GM21367 (cell line): ENCODE data around the gene BPIFB6.
"Not testable (repeated sequence)": the region's sequence is repeated elsewhere in the genome, so short reads cannot be mapped to it uniquely, and the experiment has no call there.

ENCODE experiments used
- ATAC-seq: cut with Tn5 transposase; IDR thresholded peaks from one replicate; pipeline ENCODE4 v1.9.1; 2021; ENCODE audit not compliant: unreplicated experiment

Gene BPIFB6

DNA sequence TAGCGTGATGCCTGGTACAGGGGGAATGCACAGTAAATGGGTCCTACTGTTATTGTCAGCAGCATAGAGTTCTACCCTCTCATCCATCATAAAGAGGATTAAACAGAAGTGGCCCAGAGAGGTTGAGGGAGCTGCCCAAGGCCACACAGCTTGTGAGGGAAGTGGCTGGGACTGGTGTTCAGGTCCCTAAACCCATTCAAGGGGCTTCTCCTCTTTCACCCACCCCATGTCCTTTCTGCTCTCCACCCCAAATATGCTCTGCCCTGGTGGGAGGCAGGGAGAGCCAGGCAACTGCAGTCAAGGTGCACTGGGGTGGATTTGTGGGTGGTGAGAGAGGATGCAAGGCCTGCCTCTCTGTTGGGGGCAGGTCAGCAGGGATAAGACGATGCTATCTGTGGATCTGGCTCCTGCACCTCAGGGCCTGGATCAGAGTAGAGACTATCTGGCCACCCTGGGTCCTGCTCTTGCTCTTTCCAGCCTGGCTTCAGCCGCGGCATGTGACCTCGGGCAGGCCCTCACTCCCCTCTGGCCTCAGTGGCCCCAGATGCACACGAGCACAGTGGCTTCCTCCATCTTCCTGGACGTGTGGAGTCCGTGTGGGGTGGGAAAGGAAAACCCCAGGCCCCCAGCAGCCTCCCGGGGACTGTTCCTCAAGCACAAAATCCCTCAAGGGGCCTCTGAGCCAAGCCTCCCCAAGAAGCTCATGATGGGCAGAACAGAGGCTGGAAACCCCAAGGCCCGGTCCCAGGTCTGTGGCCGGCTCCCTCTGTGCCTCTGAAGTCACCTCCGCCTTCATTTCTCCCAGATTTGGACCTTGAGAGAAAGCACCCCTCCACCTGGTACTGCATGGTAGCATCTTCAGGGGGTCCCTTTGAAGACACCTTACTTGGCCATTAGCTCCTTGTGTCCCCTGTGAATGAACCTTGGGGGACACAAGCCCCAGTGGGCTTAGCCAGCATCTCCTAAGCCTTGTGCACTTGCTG lies 3.4 kb upstream of the BPIFB6 start:
- no peak for ATAC-seq

DNA sequence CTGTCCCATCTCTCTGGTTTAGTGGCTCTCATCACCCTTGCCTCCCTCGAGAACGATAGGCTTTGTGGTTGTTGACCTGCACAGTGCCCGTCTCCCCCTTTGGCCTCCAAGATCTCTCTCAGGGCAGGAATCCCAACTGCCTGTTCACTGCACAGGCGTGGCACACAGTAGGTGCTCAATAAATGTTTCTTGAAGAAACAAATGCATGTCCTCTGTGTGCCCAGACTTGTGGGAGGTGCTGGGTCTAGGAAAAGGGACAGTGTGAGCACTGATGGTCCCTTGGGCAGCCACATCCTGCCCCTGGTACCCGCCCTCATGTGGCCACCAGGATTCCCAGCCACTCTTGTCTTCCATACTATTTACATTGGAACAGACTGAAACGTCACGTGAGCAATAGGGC lies 2.6 kb upstream of the BPIFB6 start:
- no peak for ATAC-seq

DNA sequence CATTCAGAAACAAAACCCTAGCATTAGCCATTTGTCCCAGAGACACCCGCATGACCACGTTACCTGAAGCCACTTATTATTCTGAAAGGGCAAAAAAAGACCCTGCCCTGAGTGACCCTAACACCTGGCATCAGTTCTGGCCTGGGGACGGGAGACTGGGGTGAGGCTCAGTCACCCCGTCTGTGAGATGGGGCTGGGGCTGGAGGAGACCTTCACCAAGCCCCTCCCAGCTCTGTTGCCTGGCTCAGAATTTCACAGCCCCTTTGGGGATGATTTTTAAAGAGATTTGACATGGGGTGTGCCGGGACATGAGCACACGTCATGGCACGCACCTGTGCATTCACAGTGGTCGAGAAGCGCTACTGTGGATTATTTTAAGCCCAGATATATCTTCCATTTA lies 1.4 kb upstream of the BPIFB6 start:
- ATAC-seq, result no peak

DNA sequence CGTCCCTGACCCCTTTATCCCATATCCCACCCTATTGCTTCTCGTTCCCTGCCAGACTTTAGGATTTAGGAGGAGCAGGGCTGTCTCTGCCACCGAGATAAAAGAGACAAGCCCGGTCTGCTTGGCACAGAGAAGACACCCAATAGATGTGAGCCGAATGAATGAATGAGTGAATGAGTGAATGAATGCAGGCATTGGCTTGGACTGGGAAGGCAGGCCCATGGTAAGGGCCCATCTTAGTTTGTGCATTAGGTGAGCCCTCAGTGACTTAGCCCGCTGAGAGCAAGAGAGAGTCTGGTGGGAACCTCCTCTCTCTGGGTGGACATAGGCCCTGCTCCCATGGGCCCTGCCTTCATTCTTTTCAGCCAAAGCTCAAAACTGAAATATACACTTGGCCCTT lies 879 bp upstream of the BPIFB6 start:
- no peak for ATAC-seq

DNA sequence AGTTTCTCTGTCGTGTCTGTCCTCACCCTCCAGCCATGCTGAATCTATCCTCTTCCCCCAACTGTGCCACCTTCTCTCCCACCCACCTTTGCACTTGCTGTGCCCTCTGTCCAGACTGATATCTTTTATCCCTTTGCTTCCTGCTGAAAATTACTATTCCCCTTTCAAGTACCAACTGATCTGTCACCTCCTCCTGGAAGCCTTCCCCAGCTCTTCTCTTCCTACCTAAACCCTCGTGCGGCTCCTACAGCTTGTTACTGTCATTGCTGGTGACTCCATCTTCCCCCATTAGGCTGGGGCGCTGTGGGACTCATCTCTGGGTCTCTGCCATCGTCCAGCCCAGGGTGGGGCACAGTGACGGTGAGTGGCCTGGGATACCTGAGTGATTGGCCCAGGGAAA lies 1.1 kb downstream of the BPIFB6 start:
- no peak for ATAC-seq

DNA sequence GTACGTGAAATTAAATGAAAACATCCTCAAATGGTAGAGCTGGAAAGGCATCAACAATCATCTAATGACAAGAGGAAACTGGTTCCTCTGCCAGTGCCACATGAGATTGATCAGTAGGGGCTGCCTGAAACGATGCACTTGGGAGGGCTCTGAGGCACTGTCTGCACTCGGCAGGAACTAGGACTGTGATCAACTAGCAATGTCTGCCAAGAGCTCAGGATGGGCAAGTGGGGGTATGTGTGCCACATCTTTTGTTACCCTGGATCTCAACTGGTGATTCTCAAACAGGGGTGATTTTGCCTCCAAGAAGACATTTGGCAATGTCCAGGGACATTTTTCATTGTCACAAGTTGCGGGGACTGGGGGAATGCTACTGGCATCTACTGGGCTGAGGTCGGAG lies 1.9 kb downstream of the BPIFB6 start:
- ATAC-seq, result no peak

DNA sequence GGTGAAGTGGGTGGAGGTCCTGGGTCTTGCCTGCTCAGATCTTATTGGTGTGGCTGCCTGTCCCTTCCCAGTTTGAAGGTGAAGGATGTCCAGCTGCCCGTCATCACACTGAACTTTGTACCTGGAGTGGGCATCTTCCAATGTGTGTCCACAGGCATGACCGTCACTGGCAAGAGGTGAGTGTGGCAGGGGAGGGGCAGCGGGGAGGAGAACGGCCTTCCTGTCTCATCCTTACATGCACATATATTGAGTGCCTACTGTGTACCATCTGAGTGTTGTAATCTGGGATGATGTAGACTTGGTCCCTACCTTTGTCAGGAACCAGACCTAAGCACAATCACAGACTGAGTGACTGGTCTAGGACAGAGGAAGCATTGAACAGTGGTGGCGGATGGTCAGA lies 2.7 kb downstream of the BPIFB6 start:
- no peak for ATAC-seq

DNA sequence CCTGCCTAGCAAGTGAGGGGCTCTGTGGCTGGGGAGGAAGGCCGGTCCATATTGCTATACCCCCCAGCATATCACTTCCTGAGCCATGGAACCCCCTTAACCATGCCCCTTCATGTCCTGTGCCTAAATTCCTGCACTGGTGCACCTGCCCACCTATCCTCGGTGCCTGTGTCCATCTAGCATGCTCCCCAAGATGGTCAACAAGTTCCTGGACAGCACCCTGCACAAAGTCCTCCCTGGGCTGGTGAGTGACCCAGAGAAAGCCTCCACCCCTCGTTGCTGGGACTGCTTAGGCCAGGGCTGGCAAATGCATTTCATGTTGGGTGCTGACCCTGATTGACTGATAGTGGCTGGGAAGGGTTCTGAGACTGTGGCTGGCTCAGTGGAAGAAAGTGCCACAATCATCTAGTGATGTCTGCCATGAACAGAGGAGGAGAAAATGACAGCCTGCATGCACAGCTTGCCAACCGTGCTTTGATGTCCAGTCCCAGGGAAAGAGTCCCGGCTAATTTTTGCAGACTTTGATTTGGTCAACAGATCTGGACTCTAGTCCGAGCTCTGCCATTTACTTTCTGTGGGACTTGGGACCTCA lies 3.5 kb downstream of the BPIFB6 start:
- ATAC-seq, result no peak

DNA sequence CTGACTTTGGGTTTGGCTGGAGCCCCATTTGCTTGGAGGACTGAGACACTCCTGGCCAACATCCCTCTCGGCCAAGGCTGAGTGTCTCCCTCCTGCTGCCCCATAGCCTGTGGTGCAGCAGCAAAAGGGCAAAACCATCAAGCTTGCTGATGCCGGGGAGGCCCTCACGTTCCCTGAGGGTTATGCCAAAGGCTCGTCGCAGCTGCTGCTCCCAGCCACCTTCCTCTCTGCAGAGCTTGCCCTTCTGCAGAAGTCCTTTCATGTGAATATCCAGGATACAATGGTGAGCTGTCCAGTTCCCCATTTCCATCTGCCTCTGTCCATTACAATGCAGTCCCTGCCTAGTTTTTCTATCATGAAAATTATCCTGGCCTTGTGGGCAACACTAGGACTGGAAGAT lies 6.0 kb downstream of the BPIFB6 start:
- no peak for ATAC-seq

DNA sequence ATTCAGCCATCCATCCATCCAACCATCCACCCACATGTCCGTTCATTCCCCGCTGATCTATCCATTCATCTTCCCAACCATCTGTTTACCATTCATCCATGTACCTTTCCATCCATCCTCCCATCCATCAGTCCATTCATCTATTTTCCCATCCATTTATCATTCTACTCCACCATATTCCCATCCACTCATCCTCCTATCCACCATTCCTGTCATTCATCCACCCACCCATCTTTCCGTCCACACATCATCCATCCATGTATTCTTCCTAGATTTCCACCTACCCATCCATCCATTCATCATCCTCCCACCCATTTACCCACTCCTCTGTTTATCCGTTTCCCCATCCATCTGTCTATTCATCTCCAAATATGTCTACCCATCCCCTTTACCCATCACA lies 6.8 kb downstream of the BPIFB6 start:
- no peak for ATAC-seq

DNA sequence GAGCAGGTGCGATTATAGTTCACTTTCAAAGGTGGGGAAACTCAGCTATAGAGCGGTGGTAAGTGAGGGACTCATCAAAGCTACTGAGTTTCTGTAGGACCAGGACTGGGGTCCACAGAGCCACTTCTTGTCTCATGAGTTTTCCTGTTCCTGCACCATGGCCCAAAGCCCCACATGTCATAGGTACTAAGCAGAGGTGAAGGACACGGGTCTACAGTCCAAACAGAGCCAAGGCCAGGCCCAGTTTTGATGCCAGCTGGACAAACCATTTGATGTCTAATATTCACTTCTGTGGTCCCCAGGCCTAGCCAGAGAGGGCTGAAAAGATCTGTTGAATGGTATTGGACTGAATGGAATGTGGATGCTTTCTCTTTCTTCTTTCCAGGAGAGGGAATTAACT lies 11.0 kb downstream of the BPIFB6 start:
- ATAC-seq, result no peak

DNA sequence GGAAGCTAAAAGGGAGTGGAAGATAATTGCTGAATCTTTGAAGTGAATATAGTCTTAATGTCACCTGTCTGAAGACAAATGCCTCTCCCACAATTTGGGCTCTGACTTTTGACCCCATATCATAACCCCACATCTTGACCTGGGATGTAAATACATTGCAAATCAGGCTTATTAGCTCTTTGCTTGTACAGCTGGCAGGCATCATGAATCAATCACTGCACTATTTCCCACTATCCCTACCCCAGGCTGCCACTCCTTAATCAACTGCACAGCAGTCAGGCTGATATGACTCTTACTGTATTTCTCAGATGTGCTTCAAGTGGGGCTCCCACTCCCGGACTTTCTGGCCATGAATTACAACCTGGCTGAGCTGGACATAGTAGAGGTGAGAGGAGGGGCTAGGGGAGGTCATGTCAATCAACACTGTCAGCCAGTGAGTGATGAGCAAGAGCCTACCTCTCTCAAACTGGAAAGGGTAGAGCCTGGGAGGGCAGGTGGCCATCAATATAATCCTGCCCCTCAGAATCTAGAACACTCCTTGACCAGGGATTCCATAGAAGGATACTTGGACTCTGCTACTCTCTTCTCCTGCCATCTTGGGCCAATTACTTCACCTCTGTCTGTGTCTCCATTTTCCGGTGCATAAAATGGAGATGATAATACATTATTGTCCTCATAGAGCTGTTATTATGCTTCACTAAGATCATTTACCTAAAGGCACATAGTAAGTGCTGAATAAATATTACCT lies 11.7 kb downstream of the BPIFB6 start:
- no peak for ATAC-seq

DNA sequence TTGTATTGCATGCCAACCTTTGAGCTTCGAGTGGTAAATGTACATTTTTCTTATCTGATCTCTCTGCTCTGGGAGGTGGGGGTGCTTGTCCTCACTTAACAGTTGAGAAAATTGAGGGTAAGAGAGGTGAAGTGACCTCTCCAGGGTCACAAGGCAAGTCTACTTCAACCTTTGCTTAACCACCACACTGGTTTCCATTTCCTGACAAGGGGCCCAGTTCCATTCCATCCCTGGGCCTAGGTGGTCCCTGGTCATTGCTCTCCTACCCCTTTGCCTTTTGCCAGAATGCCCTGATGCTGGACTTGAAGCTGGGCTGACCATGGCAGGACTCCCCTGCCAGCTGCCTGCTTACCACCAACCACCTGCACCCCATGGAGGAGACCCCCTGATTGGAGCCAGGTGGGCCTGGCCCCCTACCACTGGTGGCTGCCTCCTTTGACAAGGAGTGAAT lies 12.3 kb downstream of the BPIFB6 start:
- no peak for ATAC-seq

DNA sequence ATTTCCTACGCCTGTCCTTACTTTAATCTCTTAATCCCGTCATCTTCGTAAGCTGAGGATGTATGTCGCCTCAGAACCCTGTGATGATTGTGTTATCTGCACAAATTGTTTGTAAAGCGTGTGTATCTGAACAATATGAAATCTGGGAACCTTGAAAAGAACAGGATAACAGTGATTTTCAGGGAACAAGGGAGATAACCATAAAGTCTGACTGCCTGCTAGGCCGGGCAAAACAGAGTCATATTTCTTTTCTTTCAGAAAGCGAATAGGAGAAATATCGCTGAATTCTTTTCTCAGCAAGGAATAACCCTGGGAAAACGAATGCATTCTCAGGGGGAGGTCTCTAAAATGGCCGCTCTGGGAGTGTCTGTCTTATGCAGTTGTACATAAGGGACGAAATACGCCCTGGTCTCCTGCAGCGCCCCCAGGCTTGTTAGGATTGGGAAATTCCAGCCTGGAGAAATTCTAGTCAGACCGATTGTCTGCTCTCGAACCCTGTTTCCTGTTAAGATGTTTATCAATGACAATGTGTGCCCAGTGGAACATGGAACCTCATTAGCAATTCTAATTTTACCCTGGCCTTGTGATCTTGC lies 13.8 kb downstream of the BPIFB6 start:
- not testable (repeated sequence) for ATAC-seq

DNA sequence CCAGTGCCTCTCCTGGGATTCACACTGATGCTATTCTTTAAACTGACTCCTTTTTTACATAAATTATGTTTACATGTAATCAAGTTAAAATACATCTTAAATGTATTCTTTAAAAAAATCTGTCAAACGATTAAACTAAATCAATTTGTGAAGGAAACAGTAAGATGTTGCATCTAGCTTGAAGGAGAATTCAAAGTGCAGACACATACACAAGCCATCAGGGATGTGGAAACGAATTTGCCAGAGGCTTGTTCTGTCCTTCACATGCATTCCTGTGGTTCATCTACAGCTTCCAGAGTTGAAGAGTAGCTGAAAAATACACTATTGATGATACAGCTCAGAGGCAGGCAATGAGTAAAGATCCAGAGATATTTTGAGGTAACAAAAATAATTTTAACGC lies 15.0 kb downstream of the BPIFB6 start:
- ATAC-seq, result no peak

DNA sequence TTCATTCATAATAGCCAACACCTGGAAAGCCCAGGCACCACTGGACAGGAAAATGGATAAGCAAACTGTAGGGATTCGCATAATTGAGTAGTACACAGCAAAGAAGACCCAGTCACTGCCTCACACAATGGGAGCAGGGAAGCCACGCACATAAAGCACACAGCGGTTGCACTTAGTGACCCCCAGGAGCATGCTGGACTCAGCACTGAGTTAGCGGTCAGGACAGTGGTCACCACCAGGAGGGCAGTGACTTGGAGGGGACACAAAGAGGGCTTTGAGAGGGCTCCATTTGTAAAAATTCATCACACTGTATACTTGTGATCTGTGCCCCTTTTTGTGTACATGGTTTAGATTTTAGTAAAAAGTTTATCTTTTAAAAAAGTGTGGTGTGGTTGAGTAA lies 19.9 kb downstream of the BPIFB6 start:
- ATAC-seq, result no peak

DNA sequence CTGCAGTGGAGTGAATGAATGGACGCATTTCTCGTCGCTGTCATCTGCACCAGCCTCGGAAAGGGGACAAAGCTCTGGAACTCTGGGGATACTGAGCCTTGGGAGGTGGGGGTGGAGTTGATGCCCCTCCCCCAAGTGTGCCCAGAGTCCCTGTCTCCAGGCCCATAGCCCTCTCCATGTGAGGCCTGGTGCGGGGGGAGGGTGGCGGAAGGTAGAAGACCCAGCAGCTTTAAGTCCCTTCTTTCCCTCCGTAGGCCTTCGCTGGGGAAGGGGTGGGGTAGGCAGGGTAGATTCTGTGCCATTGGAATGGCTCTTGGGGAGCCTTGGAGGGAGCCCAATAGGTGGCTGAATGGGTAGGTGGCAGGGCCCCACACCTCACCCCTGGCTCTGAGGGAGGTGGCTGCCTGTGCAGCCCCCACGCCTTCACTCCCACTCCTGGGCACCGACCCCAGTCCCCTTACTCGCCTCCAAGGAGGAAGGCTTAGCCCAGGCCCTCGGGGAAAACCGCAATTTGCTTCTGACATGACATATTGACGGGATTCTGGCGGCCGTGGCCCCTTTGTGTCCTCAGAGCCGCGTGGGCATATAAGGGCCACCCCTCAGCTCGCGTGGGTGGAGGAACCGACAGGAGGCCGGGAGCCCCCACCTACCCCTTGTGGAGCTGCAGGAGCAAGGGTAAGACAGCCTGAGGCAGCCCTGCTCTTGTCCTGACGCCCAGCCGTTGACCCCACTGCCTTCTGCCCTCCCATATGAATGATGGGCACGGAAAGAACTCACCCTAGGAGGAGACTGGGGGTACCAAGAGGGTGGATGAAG lies 22.1 kb downstream of the BPIFB6 start, which contains the start of gene BPIFB3:
TSS of gene BPIFB3 (plus strand) at position 613 of the 816 bp plus-strand sequence. CDS start 1,533 bp downstream, outside the sequence.
- no peak for ATAC-seq

DNA sequence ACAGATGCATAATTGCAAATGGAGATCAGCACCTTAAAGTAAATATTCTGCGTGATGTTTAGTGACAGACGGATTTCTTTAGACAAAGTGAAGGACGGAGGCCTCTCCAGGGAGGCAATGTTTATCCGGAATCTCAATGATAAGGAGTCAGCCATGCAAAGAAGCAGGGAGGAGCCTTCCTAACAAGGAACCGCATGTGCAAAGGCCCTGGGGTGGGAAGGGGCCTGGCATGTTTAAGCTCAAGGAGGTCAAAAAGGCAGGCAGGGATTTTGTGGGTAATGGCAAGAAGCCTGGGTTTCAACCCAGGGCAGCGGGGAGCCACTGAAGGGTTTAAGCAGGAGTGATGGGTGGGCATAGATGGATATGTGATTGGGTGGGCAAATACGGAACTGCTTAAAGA lies 22.9 kb downstream of the BPIFB6 start:
- no peak for ATAC-seq

DNA sequence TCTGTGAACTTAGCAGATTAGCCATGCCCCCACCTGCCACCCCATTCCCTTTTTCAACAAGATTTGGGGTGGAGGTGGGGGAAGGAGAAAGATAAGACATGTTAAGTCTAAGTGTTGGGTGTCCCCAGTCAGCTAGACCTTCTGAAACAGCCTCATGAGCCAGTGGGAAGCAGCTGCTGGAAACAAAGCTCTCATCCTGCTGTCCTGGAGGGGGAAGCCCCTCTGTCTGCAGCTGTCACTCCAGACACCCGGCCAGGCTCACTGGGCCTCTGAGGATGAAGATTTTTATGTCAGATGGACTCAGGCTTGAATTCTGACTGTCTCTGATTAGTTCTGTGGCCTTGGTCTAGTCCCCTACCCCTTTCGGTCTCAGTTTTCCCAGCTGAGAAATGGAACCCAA lies 23.3 kb downstream of the BPIFB6 start:
- ATAC-seq, result no peak

DNA sequence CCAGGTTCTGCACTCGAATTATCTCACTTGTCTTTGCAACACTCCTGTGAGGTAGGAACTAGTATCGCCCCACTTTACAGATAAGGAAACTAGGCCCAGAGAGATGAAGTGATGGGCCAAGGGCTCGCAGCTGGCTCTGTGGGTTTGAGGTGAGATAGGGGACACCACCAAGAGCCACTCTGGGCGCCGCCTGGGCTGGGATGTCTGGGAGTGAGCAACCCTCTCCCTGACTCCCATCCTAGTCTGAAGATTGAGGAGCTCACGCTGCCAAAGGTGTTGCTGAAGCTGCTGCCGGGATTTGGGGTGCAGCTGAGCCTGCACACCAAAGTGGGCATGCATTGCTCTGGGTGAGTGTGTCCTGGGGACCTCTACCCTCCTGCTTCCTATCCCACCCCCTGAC lies 27.7 kb downstream of the BPIFB6 start:
- no peak for ATAC-seq
